Raji (cell line): Measurements from ENCODE around the gene MAP3K5.

Source experiments
- POLR2A ChIP-seq: IDR thresholded peaks from 2 replicates; pipeline ENCODE4 v1.6.1; 2011; ENCODE audit warnings: low read depth, low read length, control low read depth; ENCODE audit not compliant: insufficient read depth

The MAP3K5 gene

DNA sequence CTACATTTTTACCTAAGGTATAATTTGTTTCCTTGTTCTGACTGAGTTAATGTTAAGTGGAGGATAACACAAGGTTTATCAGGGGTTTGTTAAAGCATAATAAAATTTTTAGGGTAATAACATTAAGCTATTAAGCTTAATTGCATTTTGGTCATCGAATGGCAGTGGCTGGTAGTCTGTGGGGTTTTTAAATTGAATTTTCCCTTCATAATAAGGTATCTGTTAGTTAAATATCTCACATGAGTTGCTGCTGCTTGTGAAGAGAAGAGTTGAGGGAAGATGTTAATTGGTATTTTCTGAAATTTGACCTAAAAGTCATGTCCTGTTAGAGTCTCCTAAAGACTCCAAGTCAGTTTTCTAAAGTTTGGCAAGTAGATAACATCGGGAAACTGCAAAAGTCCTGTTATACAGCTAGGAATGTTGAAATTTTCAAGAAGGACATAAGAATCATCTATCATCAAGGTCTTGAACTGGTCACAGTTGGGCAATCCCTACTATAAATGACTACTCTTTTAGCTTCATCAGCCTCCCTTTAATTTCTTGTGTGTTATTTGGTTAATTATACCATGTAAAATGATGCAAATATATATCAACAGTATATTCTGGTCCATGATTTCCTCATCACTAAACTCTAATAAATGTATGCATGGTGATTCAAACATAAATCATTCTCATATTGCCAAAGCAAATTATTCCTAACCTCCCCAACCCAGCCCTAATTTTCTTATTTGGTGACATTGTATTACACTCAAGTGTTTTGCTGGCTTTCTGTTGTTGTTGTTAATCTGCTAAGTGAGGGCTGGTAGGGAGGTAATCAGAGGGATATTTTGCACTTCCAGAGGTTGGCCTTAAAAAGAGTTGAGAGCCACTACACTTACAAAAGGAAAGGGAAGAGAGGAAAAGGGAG is 64.0 kb downstream of the MAP3K5 start:
- TF ChIP-seq POLR2A = no peak

- TF ChIP-seq POLR2A = no peak
These were observed 65.3 kb downstream of the MAP3K5 start for GRCh38 chr6:136726837-136727557.

- no peak for TF ChIP-seq POLR2A
These were observed 67.2 kb downstream of the MAP3K5 start for GRCh38 chr6:136725124-136725523.

DNA sequence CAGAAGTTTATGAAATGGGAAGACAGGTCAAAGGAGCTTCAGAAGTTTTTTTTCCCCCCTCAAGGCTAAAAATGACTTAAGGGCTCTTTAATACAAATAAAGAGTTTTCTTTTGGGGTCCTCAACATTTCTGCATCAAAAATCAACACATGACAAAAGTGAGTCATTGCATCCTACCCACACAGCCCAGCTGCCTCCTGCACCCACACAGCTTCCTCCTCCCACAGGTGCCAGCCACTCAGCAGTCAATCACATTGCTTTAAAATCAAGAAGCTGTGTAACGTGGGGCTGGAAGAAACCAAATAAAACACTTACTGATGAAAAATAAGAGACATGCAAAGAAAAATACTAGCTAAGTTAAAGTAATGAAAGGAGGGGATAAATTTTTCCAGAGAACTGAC is 68.5 kb downstream of the MAP3K5 start:
- TF ChIP-seq POLR2A = no peak

DNA sequence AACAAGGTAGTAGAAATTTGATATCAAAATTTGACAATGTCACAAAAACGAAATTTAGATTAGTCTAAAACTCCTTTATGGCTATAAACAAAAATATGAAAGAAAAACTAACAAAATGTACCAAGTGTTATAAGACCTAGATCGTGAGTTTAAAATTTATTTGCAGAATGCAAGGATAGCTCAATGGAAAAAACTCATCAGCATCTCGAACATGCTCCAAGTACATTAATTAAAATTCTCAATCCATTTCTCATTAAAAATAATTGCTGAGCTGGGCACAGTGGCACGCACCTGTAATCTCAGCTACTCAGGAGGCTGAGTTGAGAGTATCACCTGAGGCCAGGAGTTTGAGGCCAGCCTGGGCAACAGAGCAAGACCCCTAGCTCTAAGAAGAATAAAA is 70.8 kb downstream of the MAP3K5 start:
- TF ChIP-seq POLR2A = no peak

DNA sequence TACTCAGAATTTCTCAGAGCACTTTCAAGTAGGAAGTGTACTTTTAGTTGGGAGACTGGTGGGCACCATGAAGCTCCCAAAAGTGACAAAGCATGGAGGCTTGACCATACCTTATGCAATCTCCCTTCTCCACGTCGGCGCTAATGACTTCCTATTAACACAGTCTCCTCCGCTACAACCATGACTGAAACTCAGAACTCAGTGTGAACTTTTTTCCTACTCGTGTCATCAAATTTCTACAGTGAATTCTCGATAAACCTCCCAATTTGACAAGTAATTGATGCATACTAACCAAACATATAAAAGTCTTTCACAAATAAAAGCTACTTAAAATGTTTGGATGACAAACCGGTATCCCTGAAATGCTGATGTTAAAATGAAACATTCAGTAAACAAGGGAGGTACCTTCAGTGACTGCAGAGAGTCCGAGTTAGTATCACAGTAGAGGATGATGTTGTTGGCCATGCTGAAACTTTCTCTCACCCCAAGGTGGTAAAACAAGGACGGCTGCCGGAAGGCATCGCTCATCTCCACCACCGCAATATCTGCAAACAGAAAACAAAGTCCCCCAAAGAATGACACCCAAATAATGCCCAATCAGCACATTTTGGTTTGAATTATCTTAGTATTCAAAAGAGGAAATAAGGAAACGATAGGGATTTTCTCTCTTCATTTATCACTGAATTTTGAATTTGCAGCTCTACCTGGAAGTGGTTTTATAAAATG is 72.1 kb downstream of the MAP3K5 start:
- no peak for TF ChIP-seq POLR2A

DNA sequence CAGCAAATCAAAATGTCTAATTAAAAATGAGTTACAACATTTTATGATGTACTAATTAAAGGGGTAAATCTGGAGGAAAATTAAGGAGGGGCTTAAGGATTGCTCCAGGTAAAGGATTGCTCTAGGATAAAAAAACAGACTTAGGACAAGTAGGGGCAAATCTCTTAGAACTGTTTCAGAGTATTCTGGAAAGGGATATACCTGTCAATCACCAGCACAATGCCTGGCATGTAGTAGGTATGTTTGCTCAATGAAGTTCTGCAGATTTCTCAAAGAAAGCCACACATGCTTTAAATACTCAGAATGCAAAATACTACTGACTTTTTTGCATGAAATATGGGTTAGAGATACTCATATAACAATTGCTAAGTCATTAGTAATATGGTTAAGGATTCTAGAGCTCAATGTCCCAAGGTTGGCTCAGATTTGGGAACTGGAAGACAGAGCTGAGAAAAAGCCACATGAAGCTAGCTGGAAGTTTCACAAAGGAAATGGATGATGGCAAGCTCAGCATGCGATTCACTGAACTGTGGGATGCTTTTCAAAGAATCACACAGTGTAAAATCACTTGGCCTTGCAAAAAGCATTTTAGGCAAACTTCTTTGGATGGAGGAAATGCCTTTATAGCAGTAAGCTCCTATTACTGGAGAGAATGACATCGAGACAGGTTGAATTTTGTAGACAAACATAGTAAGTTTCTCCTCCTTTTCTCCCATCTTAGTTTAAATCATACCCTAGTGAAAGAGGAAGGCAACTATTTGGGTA is 72.8 kb downstream of the MAP3K5 start:
- no peak for TF ChIP-seq POLR2A

DNA sequence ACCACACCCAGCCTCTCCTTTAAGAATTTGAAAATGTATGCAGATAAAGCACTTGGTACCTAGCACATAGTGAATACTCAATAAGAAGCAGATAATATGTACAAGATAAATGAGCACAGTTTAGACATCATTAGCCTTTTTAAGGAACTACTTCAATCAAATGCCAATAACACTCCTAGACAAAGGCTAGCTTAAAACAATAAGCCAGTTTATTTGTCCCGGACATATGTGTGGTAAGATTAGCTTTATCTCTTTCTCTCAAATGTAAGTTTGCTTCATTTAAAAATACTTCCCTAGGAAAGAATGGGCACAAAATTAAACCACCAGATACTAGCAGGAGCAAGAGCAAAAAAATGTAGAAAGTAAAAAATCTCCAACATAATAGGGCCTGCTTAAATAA is 73.8 kb downstream of the MAP3K5 start:
- TF ChIP-seq POLR2A = no peak

- TF ChIP-seq POLR2A = no peak
These were observed 74.6 kb downstream of the MAP3K5 start for GRCh38 chr6:136717716-136717990.

DNA sequence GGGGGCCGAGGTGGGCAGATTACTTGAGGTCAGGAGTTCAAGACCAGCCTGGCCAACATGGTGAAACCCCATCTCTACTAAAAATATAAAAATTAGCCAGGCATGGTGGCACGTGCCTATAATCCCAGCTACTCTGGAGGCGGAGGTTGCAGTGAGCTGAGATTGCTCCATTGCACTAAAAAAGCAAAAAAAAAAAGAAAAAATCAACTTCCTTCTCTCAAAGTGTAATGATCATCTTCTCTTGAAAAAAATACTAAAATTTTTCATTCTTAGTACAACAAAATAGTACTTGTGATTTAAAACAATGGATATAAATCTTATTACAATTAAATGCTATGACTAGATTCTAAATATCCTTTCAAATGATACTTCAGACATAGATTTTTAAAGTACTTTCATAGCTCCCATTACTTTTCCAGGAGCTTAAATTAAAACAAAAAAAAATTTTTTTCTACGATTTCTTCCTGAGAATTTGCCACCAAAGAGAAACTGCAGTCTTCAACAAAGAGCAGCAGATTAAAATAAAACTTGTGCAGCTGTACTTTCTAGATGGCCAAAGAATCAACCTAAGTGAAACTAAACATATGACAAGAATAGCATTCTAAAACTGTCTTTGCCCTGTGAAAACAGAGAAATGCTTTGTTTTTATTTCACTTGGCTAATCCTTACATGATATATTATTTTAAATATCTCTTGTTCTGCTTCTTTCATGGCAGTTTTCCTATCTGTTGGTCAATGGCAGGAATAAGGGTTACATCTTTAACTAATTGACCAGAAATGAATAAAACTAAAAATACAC is 75.2 kb downstream of the MAP3K5 start:
- no peak for TF ChIP-seq POLR2A

- no peak for TF ChIP-seq POLR2A
These were observed 80.6 kb downstream of the MAP3K5 start for GRCh38 chr6:136711644-136712043.

- no peak for TF ChIP-seq POLR2A
These were observed 81.3 kb downstream of the MAP3K5 start for GRCh38 chr6:136710877-136711552.

DNA sequence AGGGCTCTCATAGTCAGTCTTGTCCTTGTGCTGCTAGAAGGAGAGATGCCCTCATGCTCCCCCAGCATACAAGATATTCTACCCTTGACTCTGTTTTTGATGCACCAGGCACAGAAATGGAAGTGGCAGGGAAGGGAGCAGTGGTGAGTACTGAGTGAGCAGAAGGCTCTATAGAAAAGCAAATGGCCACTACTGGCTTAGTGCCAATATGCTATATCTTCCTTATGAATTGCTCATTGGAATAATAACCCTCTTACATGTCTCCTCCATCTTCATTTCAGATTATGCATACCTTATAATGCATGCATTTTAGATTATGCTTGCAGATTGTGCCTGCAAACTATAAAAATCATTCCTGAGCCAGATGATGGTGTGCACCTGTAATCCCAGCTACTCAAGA is 82.8 kb downstream of the MAP3K5 start:
- no peak for TF ChIP-seq POLR2A

DNA sequence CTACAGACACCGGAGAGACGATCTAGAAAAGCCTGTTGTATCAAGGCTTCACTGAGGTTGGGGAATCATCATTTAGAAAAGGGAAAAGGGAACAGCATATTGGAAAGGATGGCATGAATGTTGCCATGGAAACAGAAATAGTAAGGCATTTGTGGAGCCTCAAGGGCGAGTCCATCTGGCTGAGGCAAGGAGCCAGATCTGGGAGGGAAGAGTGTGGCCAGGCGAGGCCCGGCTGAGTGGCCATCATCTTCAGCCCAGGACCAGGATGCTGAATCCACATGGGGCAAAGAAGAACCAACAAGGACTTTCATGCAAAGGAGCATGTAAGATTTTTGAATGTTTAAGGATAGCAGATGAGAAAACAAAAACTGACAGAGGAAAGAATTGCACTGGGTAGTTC is 85.8 kb downstream of the MAP3K5 start:
- no peak for TF ChIP-seq POLR2A
